T-helper 9 cell (primary cell): ENCODE results near the gene MTSS2.

Experiments used
- DNase-seq: peaks from one replicate; pipeline ENCODE4 v3.0.0-alpha.2; 2020

The MTSS2 gene

GRCh38 chr16:70670175-70670574, 15.7 kb downstream of the MTSS2 start:
- no peak for DNase-seq

- DNase-seq, result no peak
These were observed 19.8 kb downstream of the MTSS2 start for GRCh38 chr16:70665806-70666735.

GRCh38 chr16:70665113-70665694, 20.6 kb downstream of the MTSS2 start:
- no peak for DNase-seq

- DNase-seq, result no peak
These were observed 21.3 kb downstream of the MTSS2 start for GRCh38 chr16:70664325-70665112.

- no peak for DNase-seq
These were observed 22.1 kb downstream of the MTSS2 start for GRCh38 chr16:70663524-70664324.

GRCh38 chr16:70662991-70663523, 22.8 kb downstream of the MTSS2 start:
- no peak for DNase-seq

- DNase-seq, result no peak
These were observed 23.8 kb downstream of the MTSS2 start for GRCh38 chr16:70661918-70662641.

GRCh38 chr16:70661534-70661917, 24.3 kb downstream of the MTSS2 start:
- DNase-seq, result no peak

- DNase-seq, result no peak
These were observed 25.0 kb downstream of the MTSS2 start for GRCh38 chr16:70660672-70661350.

GRCh38 chr16:70659953-70660671, 25.7 kb downstream of the MTSS2 start:
- no peak for DNase-seq

- DNase-seq, result no peak
These were observed 26.3 kb downstream of the MTSS2 start for GRCh38 chr16:70659546-70659945.

- DNase-seq, result no peak
These were observed 26.9 kb downstream of the MTSS2 start for GRCh38 chr16:70658921-70659320.

- no peak for DNase-seq
These were observed 27.9 kb downstream of the MTSS2 start for GRCh38 chr16:70657956-70658355.

- no peak for DNase-seq
These were observed 29.1 kb downstream of the MTSS2 start for GRCh38 chr16:70656712-70657263.

GRCh38 chr16:70656065-70656711, 29.7 kb downstream of the MTSS2 start:
- no peak for DNase-seq

- DNase-seq, result peak; percentile 69
These were observed 31.8 kb downstream of the MTSS2 start for GRCh38 chr16:70653809-70654771.

- no peak for DNase-seq
These were observed 32.4 kb downstream of the MTSS2 start for GRCh38 chr16:70653406-70653805.

- no peak for DNase-seq
These were observed 33.5 kb downstream of the MTSS2 start for GRCh38 chr16:70652322-70652721.
